SU-DHL-6 (cell line): ENCODE measurements around the gene TEDC1.

Experiments used
- CTCF ChIP-seq: fragments of 200-600 bp; sonication (generic); IDR thresholded peaks from one replicate; pipeline ENCODE4 v1.5.1; 2017; ENCODE audit warnings: antibody characterized with exemption, mild to moderate bottlenecking, low read length, moderate library complexity; ENCODE audit not compliant: insufficient read depth, poor library complexity, severe bottlenecking
- EZH2phosphoT487 ChIP-seq: fragments of 200-600 bp; sonication (generic), shearing (Covaris generic); conservative IDR thresholded peaks from 2 replicates; pipeline ENCODE4 v1.6.1; 2018; ENCODE audit warnings: mild to moderate bottlenecking, antibody characterized with exemption, low read length, moderate library complexity, mixed read lengths

GRCh38 chr14:105467942-105468471 lies 23.0 kb upstream of the TEDC1 start:
- TF ChIP-seq EZH2phosphoT487, result no peak
- no peak for TF ChIP-seq CTCF
